Karpas-422 (cell line): Measurements from ENCODE around the gene ZNF157. TPM values are rescaled to one million over a fixed set of nuclear protein-coding genes. Genes with fewer than 3 reads are reported as not detected.
"Not testable (repeated sequence)": the region's sequence is repeated elsewhere in the genome, so short reads cannot be mapped to it uniquely, and the experiment has no call there.

Experiments used
- DNase-seq: peaks from one replicate; pipeline ENCODE4 v3.0.0-alpha.2; 2015
- H2AFZ ChIP-seq: fragments of 200-600 bp; sonication (generic); 2 replicates; pipeline ENCODE4 v1.6.1; 2014; ENCODE audit warnings: antibody characterized with exemption, low read length, mixed read lengths
- H3K27ac ChIP-seq: fragments of 200-600 bp; sonication (generic); 2 replicates; pipeline ENCODE4 v1.5.1; 2014; ENCODE audit warnings: mild to moderate bottlenecking, low read length, moderate library complexity
- H3K27me3 ChIP-seq: fragments of 200-600 bp; sonication (generic); 2 replicates; pipeline ENCODE4 v1.6.1; 2014; ENCODE audit warnings: low read length, mixed read lengths
- H3K36me3 ChIP-seq: fragments of 200-600 bp; sonication (generic); 2 replicates; pipeline ENCODE4 v1.6.1; 2014; ENCODE audit warnings: low read length, mixed read lengths; ENCODE audit not compliant: insufficient read depth
- H3K4me1 ChIP-seq: fragments of 200-600 bp; sonication (generic); 2 replicates; pipeline ENCODE4 v1.6.1; 2014; ENCODE audit warnings: mild to moderate bottlenecking, low read length, mixed read lengths
- H3K4me2 ChIP-seq: fragments of 200-600 bp; sonication (generic); 2 replicates; pipeline ENCODE4 v1.6.1; 2014; ENCODE audit warnings: low read length, low read depth, mild to moderate bottlenecking; ENCODE audit not compliant: poor library complexity, severe bottlenecking
- H3K4me3 ChIP-seq: fragments of 200-600 bp; sonication (generic); 2 replicates; pipeline ENCODE4 v1.5.1; 2014; ENCODE audit warnings: mild to moderate bottlenecking, antibody characterized with exemption, low read length, mixed read lengths
- H3K79me2 ChIP-seq: fragments of 200-600 bp; sonication (generic); 2 replicates; pipeline ENCODE4 v1.6.1; 2014; ENCODE audit warnings: mild to moderate bottlenecking, low read length, mixed read lengths
- H3K9ac ChIP-seq: fragments of 200-600 bp; sonication (generic); 2 replicates; pipeline ENCODE4 v1.6.0; 2014; ENCODE audit warnings: low read length
- H3K9me2 ChIP-seq: fragments of 200-600 bp; sonication (generic), shearing (Covaris generic); replicated peaks from 2 replicates; pipeline ENCODE4 v1.6.0; 2014; ENCODE audit warnings: mild to moderate bottlenecking, low read length, moderate library complexity; ENCODE audit not compliant: insufficient read depth
- H3K9me3 ChIP-seq: fragments of 300-700, 200-600 bp; sonication (generic); 2 replicates; pipeline ENCODE4 v1.6.1; 2014; ENCODE audit warnings: low read length, mixed read lengths
- H4K20me1 ChIP-seq: fragments of 200-600 bp; sonication (generic); 2 replicates; pipeline ENCODE4 v1.6.1; 2014; ENCODE audit warnings: mild to moderate bottlenecking, antibody characterized with exemption, low read length, low read depth; ENCODE audit not compliant: insufficient read depth
- total RNA-seq: library from RNA; depleted of rRNA; stranded (reverse); fragments of >200 nt; shearing (Covaris generic); gene quantifications from 2 replicates; pipeline ENCODE4 v1.2.3, GENCODE V29; 2014; ENCODE audit warnings: low replicate concordance; rRNA removed

ZNF157 gene
- total RNA-seq: 0.52 and 0.90 TPM in 2 replicates

- Histone ChIP-seq H3K27ac (no peak within 1 kb of the TSS), H3K9me2 (no peaks in the 10 kb centered on the region), H4K20me1 (no peaks in the 10 kb centered on the region), H3K27me3 (no peaks in the 10 kb centered on the region), H3K4me1 (peaks cover 6% of the 10 kb centered on the region), H3K9me3 (no peaks in the 10 kb centered on the region), H3K9ac (no peak within 1 kb of the TSS), H3K79me2 (no peaks in the 10 kb centered on the region), H3K4me3 (no peak within 1 kb of the TSS), H2AFZ (no peak within 1 kb of the TSS), H3K36me3 (no peaks in the 10 kb centered on the region), H3K4me2 (no peak within 1 kb of the TSS)
- DNase-seq: no peak
These were observed at the start of gene ZNF157 for GRCh38 chrX:47370278-47370677. ZNF157 (plus strand) TSS chrX:47370578; CDS start chrX:47370669, 91 bp downstream.

DNA sequence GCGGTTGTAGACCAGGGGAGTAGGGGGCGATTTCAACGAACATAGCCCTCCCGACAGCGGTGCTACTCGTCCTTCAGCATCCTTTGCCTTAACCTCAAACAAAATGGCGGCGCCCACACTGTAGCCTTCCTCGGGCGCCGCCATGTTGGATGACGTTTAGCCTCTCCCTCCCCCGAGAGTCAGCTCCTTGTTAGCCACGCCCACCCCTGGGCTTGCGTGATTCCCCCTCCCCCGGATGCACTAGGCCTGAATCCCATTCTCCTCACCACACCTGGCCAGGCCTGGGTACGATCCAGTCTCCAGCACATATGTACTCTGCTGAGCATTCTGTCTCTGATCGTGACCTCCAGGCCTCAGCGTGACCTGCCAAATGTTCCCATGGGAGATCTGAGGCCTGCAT is 49.0 kb upstream of the ZNF157 start:
- Histone ChIP-seq H3K9me2 (no peaks in the 10 kb centered on the region), H3K9me3 (no peaks in the 10 kb centered on the region), H3K27me3 (no peaks in the 10 kb centered on the region), H3K4me2 (no peak overlapping the region), H2AFZ (no peak overlapping the region), H3K4me3 (no peak overlapping the region), H3K27ac (no peak overlapping the region), H3K4me1 (no peaks in the 10 kb centered on the region), H4K20me1 (no peaks in the 10 kb centered on the region), H3K9ac (no peak overlapping the region), H3K79me2 (no peaks in the 10 kb centered on the region), H3K36me3 (no peaks in the 10 kb centered on the region)
- no peak for DNase-seq

- H4K20me1 ChIP-seq: no peaks in the 10 kb centered on the region
- no peaks in the 10 kb centered on the region for H3K79me2 ChIP-seq
- no peak overlapping the region for H3K27ac ChIP-seq
- H3K4me2 ChIP-seq: no peak overlapping the region
- no peaks in the 10 kb centered on the region for H3K4me1 ChIP-seq
- no peaks in the 10 kb centered on the region for H3K9me3 ChIP-seq
- no peaks in the 10 kb centered on the region for H3K36me3 ChIP-seq
- no peaks in the 10 kb centered on the region for H3K27me3 ChIP-seq
- H3K4me3 ChIP-seq: no peak overlapping the region
- H2AFZ ChIP-seq: no peak overlapping the region
- H3K9ac ChIP-seq: no peak overlapping the region
- no peaks in the 10 kb centered on the region for H3K9me2 ChIP-seq
- DNase-seq: no peak
These were observed 48.5 kb upstream of the ZNF157 start for GRCh38 chrX:47321823-47322371.

- Histone ChIP-seq H3K27me3 (no peaks in the 10 kb centered on the region), H3K27ac (no peak overlapping the region), H3K9me2 (no peaks in the 10 kb centered on the region), H4K20me1 (no peaks in the 10 kb centered on the region), H3K36me3 (no peaks in the 10 kb centered on the region), H3K4me1 (no peaks in the 10 kb centered on the region), H3K9ac (no peak overlapping the region), H3K4me2 (no peak overlapping the region), H3K9me3 (no peaks in the 10 kb centered on the region), H2AFZ (no peak overlapping the region), H3K79me2 (no peaks in the 10 kb centered on the region), H3K4me3 (no peak overlapping the region)
- DNase-seq: no peak
These were observed 42.5 kb upstream of the ZNF157 start for GRCh38 chrX:47327902-47328301.

DNA sequence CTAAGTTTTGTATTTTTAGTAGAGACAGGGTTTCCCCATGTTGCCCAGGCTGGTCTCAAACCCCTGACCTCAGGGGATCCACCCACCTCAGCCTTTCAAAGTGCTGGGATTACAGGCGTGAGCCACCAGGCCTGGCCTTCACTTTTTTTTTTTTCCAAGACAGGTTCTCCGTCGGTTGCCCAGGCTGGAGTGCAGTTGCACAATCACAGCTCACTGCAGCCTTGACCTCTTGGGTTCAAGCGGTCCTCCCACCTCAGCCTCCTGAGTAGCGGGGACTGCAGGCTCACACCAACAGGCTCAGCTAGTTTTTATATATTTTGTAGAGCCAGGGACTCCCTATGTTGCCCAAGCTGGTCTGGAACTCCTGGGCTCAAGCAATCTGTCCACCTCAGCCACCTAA is 37.6 kb upstream of the ZNF157 start:
- H3K27ac ChIP-seq, H3K4me1 ChIP-seq, H3K9me2 ChIP-seq, H4K20me1 ChIP-seq, H3K9me3 ChIP-seq, H3K27me3 ChIP-seq, H3K4me3 ChIP-seq, H3K9ac ChIP-seq, H3K4me2 ChIP-seq, DNase-seq, H3K79me2 ChIP-seq, H3K36me3 ChIP-seq, H2AFZ ChIP-seq: not testable (repeated sequence)

DNA sequence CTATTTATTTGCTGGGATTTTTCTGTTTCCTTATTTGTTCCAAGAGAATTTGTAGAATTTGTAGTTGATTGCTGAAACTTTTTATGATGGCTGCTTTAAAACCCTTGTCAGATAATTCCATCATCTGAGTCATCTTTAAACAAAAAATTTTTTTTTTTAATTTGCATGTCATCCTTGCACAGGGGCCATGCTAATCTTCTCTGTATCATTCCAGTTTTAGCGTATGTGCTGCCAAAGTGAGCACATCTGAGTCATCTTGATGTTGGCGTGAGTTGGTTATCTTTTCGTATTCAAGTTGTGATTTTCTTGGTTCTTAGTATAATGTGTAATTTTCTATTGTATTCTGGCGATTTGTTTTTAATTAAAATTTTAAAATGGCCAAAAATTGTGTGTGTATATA is 18.7 kb upstream of the ZNF157 start:
- Histone ChIP-seq H3K79me2 (no peaks in the 10 kb centered on the region), H3K36me3 (no peaks in the 10 kb centered on the region), H3K9me2 (no peaks in the 10 kb centered on the region), H3K27ac (no peak overlapping the region), H3K4me3 (no peak overlapping the region), H3K27me3 (no peaks in the 10 kb centered on the region), H3K9ac (no peak overlapping the region), H3K9me3 (no peaks in the 10 kb centered on the region), H3K4me2 (no peak overlapping the region), H3K4me1 (no peaks in the 10 kb centered on the region), H2AFZ (no peak overlapping the region), H4K20me1 (no peaks in the 10 kb centered on the region)
- no peak for DNase-seq

GRCh38 chrX:47358387-47359065 is 11.9 kb upstream of the ZNF157 start:
- Histone ChIP-seq H3K4me3 (no peak overlapping the region), H3K9ac (no peak overlapping the region), H3K27ac (no peak overlapping the region), H3K36me3 (no peaks in the 10 kb centered on the region), H2AFZ (peak overlapping the region; percentile 71; the same call in 1 of the 2 replicates), H3K4me1 (peaks cover 20% of the 10 kb centered on the region), H3K9me2 (no peaks in the 10 kb centered on the region), H3K27me3 (no peaks in the 10 kb centered on the region), H4K20me1 (no peaks in the 10 kb centered on the region), H3K4me2 (no peak overlapping the region), H3K9me3 (no peaks in the 10 kb centered on the region), H3K79me2 (no peaks in the 10 kb centered on the region)
- no peak for DNase-seq

DNA sequence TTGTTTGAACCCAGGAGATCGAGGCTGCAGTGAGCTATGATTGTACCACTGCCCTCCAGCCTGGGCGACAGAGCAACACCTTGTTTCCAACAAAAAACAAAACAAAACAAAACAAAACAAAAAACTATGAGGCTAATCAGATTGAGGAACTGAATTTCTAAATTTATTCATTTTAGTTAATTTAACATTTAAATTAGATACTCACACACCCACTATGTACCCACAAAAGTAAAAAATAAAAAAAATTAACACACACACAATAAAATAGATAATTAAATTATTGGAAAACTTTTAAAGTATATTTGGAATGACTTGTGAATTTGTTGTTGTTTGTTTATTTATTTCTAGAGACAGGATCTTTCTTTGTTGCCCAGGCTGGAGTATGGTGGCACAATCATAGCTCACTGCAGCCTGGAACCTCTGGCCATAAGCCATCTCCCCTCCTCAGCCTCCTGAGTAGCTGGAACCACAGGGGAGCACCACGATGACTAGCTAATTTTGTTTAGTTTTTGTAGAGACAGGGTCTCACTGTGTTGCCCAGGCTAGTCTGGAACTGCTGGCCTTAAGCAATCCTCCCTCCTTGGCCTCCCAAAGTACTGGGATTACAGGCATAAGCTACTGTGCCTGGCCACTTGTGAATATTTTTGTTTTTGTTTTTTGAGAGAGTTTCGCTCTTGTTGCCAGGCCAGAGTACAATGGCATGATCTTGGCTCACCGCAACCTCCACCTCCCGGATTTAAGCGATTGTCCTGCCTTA is 9.8 kb upstream of the ZNF157 start:
- Histone ChIP-seq H4K20me1 (no peaks in the 10 kb centered on the region), H3K27me3 (no peaks in the 10 kb centered on the region), H3K9ac (no peak overlapping the region), H3K9me2 (no peaks in the 10 kb centered on the region), H3K9me3 (no peaks in the 10 kb centered on the region), H3K36me3 (no peaks in the 10 kb centered on the region), H3K4me1 (peaks cover 20% of the 10 kb centered on the region), H2AFZ (no peak overlapping the region), H3K4me3 (no peak overlapping the region), H3K79me2 (no peaks in the 10 kb centered on the region), H3K27ac (peak overlapping the region; percentile 86), H3K4me2 (no peak overlapping the region)
- DNase-seq: no peak
